Panc1 (cell line): Measurements from ENCODE around the gene INPP5A. TPM values are rescaled to one million over a fixed set of nuclear protein-coding genes. Genes with fewer than 3 reads are reported as not detected.

Experiments
- ATAC-seq: fragments of 200-7000 bp; cut with Tn5 transposase; 2 replicates; pipeline ENCODE4 v1.9.1; 2020; ENCODE audit warnings: mild to moderate bottlenecking, moderate library complexity
- BruUV-seq: library from RNA; stranded (reverse); fragments of 400-500 nt; replicated peaks from 2 replicates; lab custom pipeline; 2021; lab: Mats Ljungman, UMichigan
- CTCF ChIA-PET: fragments of 300-600 bp; sonication (Branson Sonifier 250); formaldehyde crosslinking; loops from one replicate; lab custom pipeline; 2022; ENCODE audit warnings: antibody characterized with exemption; lab: Charles Lee
- POLR2A ChIA-PET: fragments of 300-600 bp; sonication (Branson Sonifier 250); formaldehyde crosslinking; loops from one replicate; lab custom pipeline; 2022; ENCODE audit warnings: antibody characterized with exemption; lab: Charles Lee
- DNase-seq: peaks from one replicate; pipeline ENCODE4 v3.0.0-alpha.2; 2010; ENCODE audit warnings: low read depth, low spot score
- H3K27ac ChIP-seq: 2 replicates; pipeline ENCODE4 v1.5.1; 2011; ENCODE audit warnings: mild to moderate bottlenecking, low read length, inconsistent platforms
- H3K27me3 ChIP-seq: fragments of 200-500 bp; sonication (Bioruptor generic); 2 replicates; pipeline ENCODE4 v1.6.0; 2014; ENCODE audit warnings: low read length, inconsistent platforms; ENCODE audit not compliant: control insufficient read depth, insufficient read depth
- H3K36me3 ChIP-seq: fragments of 200-500 bp; sonication (Bioruptor generic); 2 replicates; pipeline ENCODE4 v1.5.1; 2014; ENCODE audit warnings: inconsistent platforms, mild to moderate bottlenecking, low read length, moderate library complexity; ENCODE audit not compliant: control insufficient read depth, insufficient read depth
- H3K4me1 ChIP-seq: 2 replicates; pipeline ENCODE4 v1.5.1; 2011; ENCODE audit warnings: inconsistent platforms, mild to moderate bottlenecking, low read length, moderate library complexity; ENCODE audit not compliant: control insufficient read depth, insufficient read depth
- H3K4me3 ChIP-seq, 2 experiments: 2 replicates each; pipeline ENCODE4 v1.5.1; 2011 to 2012; ENCODE audit warnings: low read depth in 2 of 2, low read length in 2 of 2, mild to moderate bottlenecking in 2 of 2, inconsistent platforms in 1 of 2, moderate library complexity in 1 of 2
- H3K9me3 ChIP-seq: fragments of 200-500 bp; sonication (Bioruptor generic); 2 replicates; pipeline ENCODE4 v1.5.1; 2014; ENCODE audit warnings: low read depth, mild to moderate bottlenecking, inconsistent platforms, low read length, moderate library complexity; ENCODE audit not compliant: control insufficient read depth, insufficient read depth
- POLR2AphosphoS5 ChIP-seq: IDR thresholded peaks from 2 replicates; pipeline ENCODE4 v1.6.1; 2012; ENCODE audit warnings: mild to moderate bottlenecking, low read depth, low read length, moderate library complexity
- REST ChIP-seq, 2 experiments: IDR thresholded peaks; 2 replicates each; pipeline ENCODE4 v1.6.1; 2011 to 2012; ENCODE audit warnings: low read depth in 2 of 2, control low read depth in 1 of 2, low read length in 1 of 2, mild to moderate bottlenecking in 1 of 2, moderate library complexity in 1 of 2; ENCODE audit not compliant: insufficient read depth in 1 of 2
- SIN3A ChIP-seq: IDR thresholded peaks from 2 replicates; pipeline ENCODE4 v1.6.1; 2012; ENCODE audit warnings: low read depth, mild to moderate bottlenecking, low read length, moderate library complexity, borderline replicate concordance; ENCODE audit not compliant: insufficient read depth
- TCF7L2 ChIP-seq: IDR thresholded peaks from 2 replicates; pipeline ENCODE4 v1.6.1; 2011; ENCODE audit warnings: mild to moderate bottlenecking, low read depth, low read length, inconsistent platforms
- in situ Hi-C: cut with HindIII; loops from 2 replicates; pipeline ENCODE4 v1.10.0; 2016; ENCODE audit warnings: low sequenced_read_pairs, low pct_unique_long_range_greater_than_20kb
- intact Hi-C: fragments of 100-400 bp; cut with micrococcal nuclease; formaldehyde crosslinking; loops from one replicate; pipeline ENCODE4 v1.10.0; 2022; ENCODE audit not compliant: unreplicated experiment
- total RNA-seq: library from RNA; stranded (reverse); gene quantifications from one replicate; pipeline ENCODE4 v1.2.1, GENCODE V29; 2021; ENCODE audit not compliant: unreplicated experiment
- TF ChIP-seq, protein P1 (sequence below): fragments of 450-650 bp; IDR thresholded peaks from 2 replicates; pipeline ENCODE4 v1.5.1; 2017; ENCODE audit warnings: mild to moderate bottlenecking

INPP5A gene
- total RNA-seq, 1 experiment from 2014 or later: 60.0 TPM

DNA sequence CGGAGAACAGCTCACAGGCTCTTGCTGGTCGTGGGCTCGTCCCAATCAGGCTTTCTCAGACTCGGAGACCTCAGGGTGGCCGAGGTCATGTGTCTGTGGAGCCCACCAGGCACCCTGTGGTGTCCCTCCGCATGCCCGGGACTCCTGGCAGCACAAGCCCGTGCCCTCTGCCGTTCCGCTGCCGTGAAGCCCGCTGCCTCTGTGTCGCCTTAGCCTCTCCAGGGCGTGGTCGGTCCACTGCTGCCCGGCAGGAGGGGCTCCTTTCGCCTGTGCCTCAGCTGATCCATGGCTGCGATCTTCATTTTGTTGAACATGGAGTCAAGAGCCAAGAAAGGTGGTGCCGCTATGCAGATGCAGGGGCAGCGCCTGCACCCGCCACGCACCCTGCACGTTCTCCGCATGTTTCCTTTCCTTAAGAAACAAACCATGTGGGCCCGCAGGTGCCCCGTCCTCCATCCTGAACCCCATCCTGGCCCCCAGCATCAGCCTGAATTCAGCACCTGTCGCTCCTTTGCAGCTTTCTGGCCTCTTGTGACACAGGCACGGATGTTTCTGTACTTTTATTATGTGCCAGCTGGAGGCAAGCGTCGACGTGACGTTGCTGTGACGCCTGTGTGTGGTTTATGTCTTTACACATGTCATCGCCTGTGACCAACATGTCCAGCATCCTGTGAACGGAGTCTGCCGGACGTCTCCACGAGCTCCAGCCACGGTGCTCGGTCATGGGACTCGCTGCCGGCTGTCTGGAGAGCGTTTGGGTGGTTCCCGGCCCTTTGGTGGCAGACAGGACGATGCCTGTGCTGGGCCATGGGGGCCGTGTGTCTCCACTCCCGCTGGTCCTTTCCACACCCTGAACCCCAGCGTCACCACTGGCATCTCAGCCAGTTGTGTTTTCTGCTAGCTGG is 178.4 kb downstream of the INPP5A start:
- TF ChIP-seq, protein P1, sequence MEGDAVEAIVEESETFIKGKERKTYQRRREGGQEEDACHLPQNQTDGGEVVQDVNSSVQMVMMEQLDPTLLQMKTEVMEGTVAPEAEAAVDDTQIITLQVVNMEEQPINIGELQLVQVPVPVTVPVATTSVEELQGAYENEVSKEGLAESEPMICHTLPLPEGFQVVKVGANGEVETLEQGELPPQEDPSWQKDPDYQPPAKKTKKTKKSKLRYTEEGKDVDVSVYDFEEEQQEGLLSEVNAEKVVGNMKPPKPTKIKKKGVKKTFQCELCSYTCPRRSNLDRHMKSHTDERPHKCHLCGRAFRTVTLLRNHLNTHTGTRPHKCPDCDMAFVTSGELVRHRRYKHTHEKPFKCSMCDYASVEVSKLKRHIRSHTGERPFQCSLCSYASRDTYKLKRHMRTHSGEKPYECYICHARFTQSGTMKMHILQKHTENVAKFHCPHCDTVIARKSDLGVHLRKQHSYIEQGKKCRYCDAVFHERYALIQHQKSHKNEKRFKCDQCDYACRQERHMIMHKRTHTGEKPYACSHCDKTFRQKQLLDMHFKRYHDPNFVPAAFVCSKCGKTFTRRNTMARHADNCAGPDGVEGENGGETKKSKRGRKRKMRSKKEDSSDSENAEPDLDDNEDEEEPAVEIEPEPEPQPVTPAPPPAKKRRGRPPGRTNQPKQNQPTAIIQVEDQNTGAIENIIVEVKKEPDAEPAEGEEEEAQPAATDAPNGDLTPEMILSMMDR: no peak
- no peak for TF ChIP-seq SIN3A
- TF ChIP-seq REST (IDR thresholded peaks at IDR 0.05; ENCODE audit: insufficient read depth in 1 of 2, low read depth in 2 of 2, low read length in 1 of 2): no peak
- no peak for TF ChIP-seq POLR2AphosphoS5
- TF ChIP-seq TCF7L2: no peak
- BruUV-seq: no TSS peak
- no peak overlapping the region for H3K4me3 ChIP-seq
- intact Hi-C loops (no loop called here), in situ Hi-C loops (no loop called here)
- ATAC-seq: no peak
- no peak overlapping the region for H3K27ac ChIP-seq
- no peaks in the 10 kb centered on the region for H3K4me1 ChIP-seq
- no peaks in the 10 kb centered on the region; the same call in 1 of the 2 replicates for H3K36me3 ChIP-seq
- CTCF ChIA-PET: no interaction called here
- POLR2A ChIA-PET: no interaction called here
- H3K9me3 ChIP-seq: no peaks in the 10 kb centered on the region
- no peaks in the 10 kb centered on the region for H3K27me3 ChIP-seq
- DNase-seq: no peak

- ChIA-PET CTCF (no interaction called here), POLR2A (no interaction called here)
- intact Hi-C loops (no loop called here), in situ Hi-C loops (no loop called here)
- DNase-seq (no peak), ATAC-seq (no peak)
- Histone ChIP-seq H3K4me1 (no peaks in the 10 kb centered on the region), H3K27ac (no peak overlapping the region), H3K9me3 (no peaks in the 10 kb centered on the region), H3K36me3 (no peaks in the 10 kb centered on the region), H3K27me3 (no peaks in the 10 kb centered on the region), H3K4me3 (no peak overlapping the region)
- no peak for TF ChIP-seq REST (IDR thresholded peaks at IDR 0.05; ENCODE audit: insufficient read depth in 1 of 2, low read depth in 2 of 2, low read length in 1 of 2)
- TF ChIP-seq TCF7L2: no peak
- TF ChIP-seq SIN3A: no peak
- TF ChIP-seq, protein P1: no peak
- TF ChIP-seq POLR2AphosphoS5: no peak
- no TSS peak for BruUV-seq
These were observed 179.3 kb downstream of the INPP5A start for GRCh38 chr10:132716691-132717490.
